ENCODE measurements around the gene OCEL1. TPM values are rescaled to one million over a fixed set of nuclear protein-coding genes. Genes with fewer than 3 reads are reported as not detected.
A peak's percentile ranks its signal among the peaks of the same experiment; 100 is the strongest.

Gene OCEL1
- total and polyA plus RNA-seq, 2 of the 13 experiments (the other 11 are each of a cell fraction or from before 2014, with no cell fraction given) = 10.6 to 17.2 TPM

DNA sequence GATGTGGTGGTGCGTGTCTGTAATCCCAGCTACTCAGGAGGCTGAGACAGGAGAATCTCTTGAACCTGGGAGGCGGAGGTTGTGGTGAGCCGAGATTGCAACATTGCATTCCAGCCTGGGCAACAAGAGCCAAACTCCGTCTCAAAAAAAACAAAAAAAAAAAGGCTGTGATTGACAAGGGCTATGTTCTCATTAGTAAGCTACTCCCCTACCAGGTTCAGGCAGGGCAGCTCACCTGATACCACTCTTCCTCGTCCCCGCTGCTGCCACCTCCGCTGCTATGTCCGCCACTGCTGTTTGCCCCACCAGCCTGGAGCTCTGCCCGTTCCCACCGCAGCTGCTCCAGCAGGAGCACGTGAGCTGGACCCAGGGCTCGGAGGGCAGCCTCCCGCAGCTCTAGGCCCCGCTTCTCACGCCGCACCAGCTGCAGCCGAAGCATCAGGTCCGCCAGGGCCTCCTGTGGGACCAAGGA is 29.2 kb downstream of the OCEL1 start (continued):
- no peak for TF ChIP-seq NCOR1 (IDR thresholded peaks at IDR 0.05; ENCODE audit: borderline replicate concordance, low read length)
- TF ChIP-seq ZNF768 (CRISPR knock-in tag; IDR thresholded peaks at IDR 0.05) = peak; percentile 44; the same call in 1 of the 2 replicates
- TF ChIP-seq ZNF280D (CRISPR knock-in tag; IDR thresholded peaks at IDR 0.05) = no peak
- no peak for TF ChIP-seq SATB2 (CRISPR knock-in tag; IDR thresholded peaks at IDR 0.05)
- no peak for TF ChIP-seq ZNF234 (CRISPR knock-in tag; conservative IDR thresholded peaks at IDR 0.05)
- no peak for TF ChIP-seq TAF15 (IDR thresholded peaks at IDR 0.05; ENCODE audit: low read depth, low read length, poor library complexity, severe bottlenecking)
- no peak for TF ChIP-seq KDM5A (IDR thresholded peaks at IDR 0.05; ENCODE audit: borderline replicate concordance, low read length)
- peak; percentile 61; the same call in 1 of the 2 replicates for TF ChIP-seq ZNF891 (CRISPR knock-in tag; IDR thresholded peaks at IDR 0.05)
- TF ChIP-seq ZNF180 (CRISPR knock-in tag; IDR thresholded peaks at IDR 0.05; ENCODE audit: borderline replicate concordance, low read depth) = no peak
- no peak for TF ChIP-seq ZNF446 (CRISPR knock-in tag; IDR thresholded peaks at IDR 0.05)
- TF ChIP-seq, protein P1, sequence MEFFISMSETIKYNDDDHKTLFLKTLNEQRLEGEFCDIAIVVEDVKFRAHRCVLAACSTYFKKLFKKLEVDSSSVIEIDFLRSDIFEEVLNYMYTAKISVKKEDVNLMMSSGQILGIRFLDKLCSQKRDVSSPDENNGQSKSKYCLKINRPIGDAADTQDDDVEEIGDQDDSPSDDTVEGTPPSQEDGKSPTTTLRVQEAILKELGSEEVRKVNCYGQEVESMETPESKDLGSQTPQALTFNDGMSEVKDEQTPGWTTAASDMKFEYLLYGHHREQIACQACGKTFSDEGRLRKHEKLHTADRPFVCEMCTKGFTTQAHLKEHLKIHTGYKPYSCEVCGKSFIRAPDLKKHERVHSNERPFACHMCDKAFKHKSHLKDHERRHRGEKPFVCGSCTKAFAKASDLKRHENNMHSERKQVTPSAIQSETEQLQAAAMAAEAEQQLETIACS (CRISPR knock-in tag; IDR thresholded peaks at IDR 0.05) = no peak
- TF ChIP-seq POLR2AphosphoS2 (IDR thresholded peaks at IDR 0.05; ENCODE audit: low read depth, low read length) = no peak
- no peak for TF ChIP-seq ZNF652 (CRISPR knock-in tag; IDR thresholded peaks at IDR 0.05; ENCODE audit: borderline replicate concordance, low read depth)
- TF ChIP-seq ZNF567 (CRISPR knock-in tag; IDR thresholded peaks at IDR 0.05; ENCODE audit: borderline replicate concordance) = no peak
- TF ChIP-seq FOXP4 (CRISPR knock-in tag; IDR thresholded peaks at IDR 0.05) = no peak; the same call in 1 of the 2 replicates
- TF ChIP-seq ZNF552 (CRISPR knock-in tag; IDR thresholded peaks at IDR 0.05; ENCODE audit: borderline replicate concordance) = no peak
- no peak for TF ChIP-seq SRSF1 (optimal IDR thresholded peaks at IDR 0.05; ENCODE audit: low read depth, low read length)
- no peak for TF ChIP-seq STAT5B (CRISPR knock-in tag; IDR thresholded peaks at IDR 0.05)
- TF ChIP-seq ZNF543 (CRISPR knock-in tag; IDR thresholded peaks at IDR 0.05) = peak; percentile 54; the same call in 1 of the 2 replicates
- peak; percentile 40; the same call in 1 of the 2 replicates for TF ChIP-seq SAP130 (CRISPR knock-in tag; IDR thresholded peaks at IDR 0.05; ENCODE audit: low read depth)
- TF ChIP-seq ZFX (CRISPR knock-in tag; IDR thresholded peaks at IDR 0.05; ENCODE audit: low read depth) = peak; percentile 79
- no peak for TF ChIP-seq NFKBIZ (CRISPR knock-in tag; IDR thresholded peaks at IDR 0.05)
- TF ChIP-seq BRD4 (CRISPR knock-in tag; IDR thresholded peaks at IDR 0.05) = no peak
- no peak for TF ChIP-seq POLR2A (IDR thresholded peaks at IDR 0.05; ENCODE audit: insufficient read depth in 1 of 2, low read depth in 2 of 2, low read length in 2 of 2)
- 0 out of 2 replicates have a peak, but pooled peaks have one; percentile 19 for TF ChIP-seq DNMT1 (CRISPR knock-in tag; IDR thresholded peaks at IDR 0.05)
- TF ChIP-seq ZNF12 (CRISPR knock-in tag; IDR thresholded peaks at IDR 0.05) = no peak
- no peak for TF ChIP-seq ZNF773 (CRISPR knock-in tag; IDR thresholded peaks at IDR 0.05; ENCODE audit: borderline replicate concordance)
- no peak for TF ChIP-seq ZNF496 (CRISPR knock-in tag; IDR thresholded peaks at IDR 0.05; ENCODE audit: insufficient replicate concordance)

Data from HepG2 (cell line).